HFF-Myc (cell line): ENCODE results near the gene LCNL1.
"Not testable (repeated sequence)": the region's sequence is repeated elsewhere in the genome, so short reads cannot be mapped to it uniquely, and the experiment has no call there.

Source experiments
- DNase-seq: peaks from one replicate; pipeline ENCODE4 v3.0.0-alpha.2; 2011; ENCODE audit warnings: low read depth; ENCODE audit errors: extremely low read depth
- H3K4me3 ChIP-seq: replicated peaks from 2 replicates; pipeline ENCODE4 v1.5.1; 2011; ENCODE audit warnings: low read depth, mild to moderate bottlenecking, control low read depth, low read length
- CTCF ChIP-seq: IDR thresholded peaks from 2 replicates; pipeline ENCODE4 v1.5.1; 2012; ENCODE audit warnings: mild to moderate bottlenecking, low read depth, low read length, control low read depth; ENCODE audit errors: missing control alignments

LCNL1 gene

GRCh38 chr9:137004285-137004684 is 21.5 kb downstream of the LCNL1 start:
- not testable (repeated sequence) for DNase-seq
- peak; percentile 36 for TF ChIP-seq CTCF

GRCh38 chr9:137006116-137007003 is 23.6 kb downstream of the LCNL1 start:
- no peak for TF ChIP-seq CTCF
- no peak for DNase-seq
- no peak overlapping the region for H3K4me3 ChIP-seq

More at GRCh38 chr9:137004285-137004684, 21.5 kb downstream of the LCNL1 start:
- H3K4me3 ChIP-seq = not testable (repeated sequence)

GRCh38 chr9:137007108-137007815 is 24.5 kb downstream of the LCNL1 start:
- TF ChIP-seq CTCF = no peak
- DNase-seq = no peak
- H3K4me3 ChIP-seq = no peak overlapping the region

- no peak for TF ChIP-seq CTCF
- no peak for DNase-seq
- H3K4me3 ChIP-seq = no peak overlapping the region
These were observed 25.1 kb downstream of the LCNL1 start for GRCh38 chr9:137007816-137008270.

- TF ChIP-seq CTCF = no peak
- no peak overlapping the region for H3K4me3 ChIP-seq
- no peak for DNase-seq
These were observed 25.5 kb downstream of the LCNL1 start for GRCh38 chr9:137008312-137008711.

- no peak overlapping the region for H3K4me3 ChIP-seq
- TF ChIP-seq CTCF = no peak
- DNase-seq = no peak
These were observed 26.4 kb downstream of the LCNL1 start for GRCh38 chr9:137009217-137009616.
